Kidney tubule cell (primary cell): ENCODE measurements around the gene PMEPA1.

Experiments used
- DNase-seq: peaks from one replicate; pipeline ENCODE4 v3.0.0-alpha.2; 2018; ENCODE audit warnings: low spot score

The PMEPA1 gene

DNA sequence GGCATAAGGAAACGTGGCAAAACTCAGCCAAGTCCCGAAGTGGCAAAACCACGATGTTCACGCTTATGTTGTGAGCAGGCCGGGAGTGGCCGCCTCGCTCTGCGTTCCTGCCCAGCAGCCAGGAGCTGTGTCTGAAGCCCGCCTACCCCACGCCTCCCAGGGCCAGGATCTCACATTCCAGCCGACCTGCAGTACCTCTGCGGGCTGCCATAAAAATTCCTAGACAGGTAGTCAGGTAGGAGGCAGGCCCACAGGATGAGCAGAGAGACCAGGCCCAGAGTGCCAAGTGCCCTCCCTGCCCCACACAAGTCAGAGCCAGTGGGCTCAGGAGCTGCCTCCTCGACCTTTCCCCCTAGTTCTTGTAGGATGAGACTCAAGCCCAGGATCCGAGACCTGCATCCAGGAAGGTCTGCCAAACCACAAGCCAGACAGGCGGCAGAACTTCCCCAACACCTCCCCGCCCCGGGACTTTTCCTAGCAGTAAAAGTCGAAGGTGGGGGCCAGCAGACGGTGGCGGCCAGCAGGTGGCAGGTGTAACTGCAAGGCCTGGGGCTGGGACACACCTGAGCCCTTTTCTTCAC is 16.7 kb downstream of the PMEPA1 start:
- peak; percentile 100 for DNase-seq

DNA sequence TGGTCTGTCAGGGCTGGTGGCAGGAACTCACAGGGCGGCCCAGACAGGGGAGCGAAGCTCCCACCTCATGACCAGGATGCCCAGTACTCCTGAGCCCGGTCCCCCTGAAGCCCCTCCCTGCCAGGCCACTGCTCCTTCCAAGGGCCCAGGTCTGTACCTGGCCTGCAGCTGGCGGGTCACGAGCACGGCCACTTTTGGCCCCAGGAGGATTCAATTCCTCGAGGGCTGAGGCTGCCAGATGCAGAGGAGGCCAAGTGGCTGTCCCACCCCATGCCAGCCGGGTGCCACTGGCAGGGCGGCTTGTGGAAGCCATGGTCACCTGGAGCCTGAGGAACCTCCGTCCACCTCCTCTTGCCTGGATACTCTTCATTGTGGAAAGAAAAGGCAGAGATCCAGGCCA is 17.4 kb downstream of the PMEPA1 start:
- DNase-seq, result no peak

DNA sequence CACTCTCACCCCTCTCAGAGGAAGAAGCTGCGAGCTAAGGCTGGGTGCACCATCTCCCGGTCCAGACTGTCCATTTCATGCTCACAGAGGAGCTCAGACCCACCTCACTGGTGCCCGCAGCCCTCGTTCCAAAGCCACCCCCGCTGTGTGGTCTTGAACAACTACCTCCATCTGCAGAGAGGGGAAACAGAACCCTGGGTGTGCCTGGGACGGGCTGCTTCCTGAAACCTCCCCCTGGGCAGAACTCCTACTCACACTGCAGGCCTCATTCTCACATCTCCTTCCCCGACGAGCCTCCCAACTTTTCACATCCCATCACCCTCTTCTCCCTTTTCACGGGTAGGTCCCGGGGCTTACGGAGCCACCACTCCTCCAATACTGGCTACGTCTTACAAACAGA is 18.1 kb downstream of the PMEPA1 start:
- DNase-seq, result no peak

DNA sequence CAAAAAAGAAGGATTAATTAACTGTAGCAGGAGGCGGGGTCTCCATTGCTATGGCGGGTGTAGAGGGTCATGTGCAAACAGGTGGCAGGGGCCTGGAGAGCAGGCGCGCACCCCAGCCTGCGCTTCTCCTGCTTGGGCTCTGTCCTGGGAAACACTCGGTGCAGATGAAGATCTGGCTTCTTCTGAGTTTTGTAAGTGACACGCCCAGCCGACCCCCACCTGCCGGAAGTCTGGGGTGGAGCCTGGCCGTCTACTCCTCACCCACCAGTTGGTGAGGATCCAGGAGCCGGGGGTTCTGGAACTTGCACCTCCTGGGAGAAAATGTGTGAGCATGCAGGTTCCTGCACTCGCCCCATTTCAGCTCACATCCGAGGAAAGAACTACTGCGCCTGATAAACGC is 19.3 kb downstream of the PMEPA1 start:
- no peak for DNase-seq

DNA sequence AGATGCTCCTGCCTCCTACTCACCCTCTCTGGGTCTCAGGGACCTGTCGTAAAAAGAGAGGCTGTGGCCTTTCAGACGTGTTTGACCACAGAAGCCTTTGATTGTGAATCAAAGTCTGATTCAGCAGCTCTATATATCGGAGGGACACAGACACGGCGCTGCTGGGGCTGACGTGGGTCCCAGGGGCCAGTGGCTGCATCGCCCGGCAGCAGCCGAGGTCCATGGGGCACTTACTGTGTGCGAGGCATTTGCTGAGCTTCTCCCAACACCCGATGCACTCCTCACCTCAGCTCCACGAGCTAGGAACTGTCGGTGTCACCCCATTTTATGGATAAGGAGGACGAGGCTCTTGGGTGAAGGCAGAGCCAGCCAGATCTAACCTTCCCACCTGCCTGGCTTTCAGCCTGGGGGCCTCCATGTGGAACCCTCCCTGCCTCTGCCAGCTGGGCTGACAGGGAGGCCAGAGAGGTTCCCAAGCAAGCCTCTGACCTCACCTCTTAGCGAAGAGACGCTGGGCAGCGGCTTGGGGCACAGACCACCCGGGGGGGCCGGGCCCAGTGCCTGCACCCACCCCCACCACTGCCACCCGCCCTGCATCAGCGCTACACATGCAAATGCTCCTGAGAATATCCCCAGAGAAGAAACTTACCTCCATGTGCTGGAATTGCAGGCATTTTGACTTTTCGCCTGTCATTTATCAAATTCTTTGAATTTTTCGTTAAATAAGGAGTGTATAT is 19.9 kb downstream of the PMEPA1 start:
- no peak for DNase-seq

DNA sequence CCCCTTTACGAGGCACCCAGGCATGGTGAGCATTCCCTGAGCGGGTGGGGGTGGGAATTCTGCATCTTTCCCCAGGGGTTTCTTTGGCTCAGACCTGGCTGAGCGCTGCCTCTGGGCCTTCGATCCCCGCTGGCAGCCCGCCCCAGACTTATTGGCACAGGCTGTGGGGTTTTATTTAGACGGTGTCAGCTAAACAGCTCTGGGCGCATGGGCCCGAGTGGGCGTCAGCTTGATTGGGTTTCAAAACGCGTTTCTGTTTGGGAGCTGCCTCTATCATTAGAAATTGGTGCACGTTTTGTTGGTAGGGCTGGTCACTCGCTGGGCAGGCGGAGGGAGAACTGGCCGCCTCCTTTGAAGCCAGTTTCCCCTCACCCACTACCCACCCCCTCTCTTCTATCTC is 21.0 kb downstream of the PMEPA1 start:
- no peak for DNase-seq

DNA sequence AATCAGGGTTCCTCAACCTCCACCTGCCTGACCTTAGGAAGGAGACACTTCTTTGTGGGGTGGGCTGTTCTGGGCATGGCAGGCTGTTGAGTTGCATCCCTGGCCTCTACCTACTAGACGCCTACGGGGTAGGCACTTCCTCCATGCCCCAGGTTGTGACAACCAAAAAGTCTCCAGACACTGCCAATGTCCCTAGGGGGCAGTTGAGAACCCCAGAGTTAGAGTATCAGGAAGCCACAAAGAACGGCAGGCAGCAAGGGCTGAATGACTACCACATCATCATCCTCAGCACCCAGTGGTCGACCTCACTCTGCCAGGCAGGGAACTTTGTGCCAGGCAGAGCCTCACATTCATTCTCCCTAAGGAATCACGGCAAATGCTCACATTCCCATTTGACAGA is 21.5 kb downstream of the PMEPA1 start:
- DNase-seq, result no peak

DNA sequence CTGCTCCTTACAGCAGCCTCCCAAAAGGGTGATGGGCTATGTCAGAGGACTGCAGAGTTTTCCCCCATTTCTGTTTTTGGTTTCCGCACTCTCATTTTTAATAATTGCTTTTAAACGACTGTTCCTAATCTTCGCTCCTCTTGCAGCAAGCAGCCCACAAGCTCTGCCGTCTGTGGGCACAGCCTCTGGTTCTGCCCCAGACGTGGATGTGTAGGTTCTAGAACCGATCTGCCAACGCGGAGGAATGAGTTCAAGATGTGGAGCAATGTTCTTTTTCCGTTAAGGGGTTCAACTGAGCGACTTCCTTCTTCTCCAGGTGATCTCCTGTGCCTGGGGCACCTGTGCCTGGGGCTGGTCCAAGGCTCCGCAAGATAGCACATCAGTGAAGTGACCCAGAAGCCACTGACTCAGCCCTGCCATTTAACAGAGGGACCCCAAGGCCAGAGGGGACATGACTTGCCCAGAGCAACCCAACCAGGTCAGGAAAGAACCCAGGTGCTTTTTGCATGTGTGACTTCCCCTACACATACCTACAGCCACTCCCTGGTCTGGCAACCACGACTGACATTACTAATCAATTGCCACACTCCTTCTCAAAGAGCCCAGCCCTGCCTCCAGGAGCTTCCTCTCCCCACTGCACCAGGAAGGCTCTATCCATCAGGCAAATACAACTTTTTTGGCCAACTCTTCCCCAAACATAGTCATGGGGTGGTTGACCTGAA is 22.7 kb downstream of the PMEPA1 start:
- peak; percentile 80 for DNase-seq

DNA sequence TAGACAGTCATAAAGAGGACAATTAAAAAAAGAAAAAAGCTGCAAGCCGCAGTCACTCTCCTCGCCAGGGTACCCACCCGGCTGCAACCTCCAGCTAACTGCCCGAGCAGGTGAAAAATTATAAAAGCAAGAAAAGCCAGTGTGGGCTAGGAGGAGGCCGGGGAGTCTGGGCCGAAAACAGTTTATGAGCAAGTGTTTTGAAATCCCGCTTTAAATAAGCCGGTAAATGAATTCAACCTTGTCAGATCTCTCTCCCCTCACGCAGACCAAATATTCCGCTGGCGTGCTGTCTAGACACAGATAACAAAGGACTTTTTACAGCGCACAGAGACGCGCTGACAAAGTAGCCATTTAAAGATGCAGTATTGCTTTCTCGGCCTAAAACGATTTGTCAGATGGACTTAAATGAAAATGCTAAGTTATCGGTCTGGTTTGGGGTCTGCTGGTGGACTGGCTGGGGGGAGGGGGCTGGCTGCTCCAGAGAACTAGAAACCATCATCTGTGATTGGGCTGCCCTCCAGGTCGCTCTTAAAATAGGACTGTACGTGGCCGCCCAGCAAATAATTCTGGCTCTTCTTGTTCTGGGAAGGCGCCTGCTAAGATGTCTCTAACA is 24.6 kb downstream of the PMEPA1 start:
- DNase-seq, result no peak

DNA sequence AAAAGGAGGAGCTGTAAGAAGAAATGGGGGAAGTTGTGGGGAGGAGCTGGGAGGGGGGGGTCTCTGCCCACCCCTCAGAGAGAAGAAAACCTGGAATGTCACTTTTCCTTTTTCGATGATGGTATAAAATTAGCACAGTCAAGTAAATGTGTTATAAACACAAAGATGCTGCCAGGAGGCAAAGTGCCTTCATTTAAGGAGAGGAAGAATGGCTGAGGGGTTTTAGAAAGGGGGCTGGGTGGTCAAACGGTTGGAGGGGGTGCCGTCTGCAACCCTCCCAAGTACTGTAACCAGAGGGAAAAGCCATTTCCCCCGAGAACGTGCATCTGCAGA is 25.0 kb downstream of the PMEPA1 start:
- DNase-seq, result no peak

DNA sequence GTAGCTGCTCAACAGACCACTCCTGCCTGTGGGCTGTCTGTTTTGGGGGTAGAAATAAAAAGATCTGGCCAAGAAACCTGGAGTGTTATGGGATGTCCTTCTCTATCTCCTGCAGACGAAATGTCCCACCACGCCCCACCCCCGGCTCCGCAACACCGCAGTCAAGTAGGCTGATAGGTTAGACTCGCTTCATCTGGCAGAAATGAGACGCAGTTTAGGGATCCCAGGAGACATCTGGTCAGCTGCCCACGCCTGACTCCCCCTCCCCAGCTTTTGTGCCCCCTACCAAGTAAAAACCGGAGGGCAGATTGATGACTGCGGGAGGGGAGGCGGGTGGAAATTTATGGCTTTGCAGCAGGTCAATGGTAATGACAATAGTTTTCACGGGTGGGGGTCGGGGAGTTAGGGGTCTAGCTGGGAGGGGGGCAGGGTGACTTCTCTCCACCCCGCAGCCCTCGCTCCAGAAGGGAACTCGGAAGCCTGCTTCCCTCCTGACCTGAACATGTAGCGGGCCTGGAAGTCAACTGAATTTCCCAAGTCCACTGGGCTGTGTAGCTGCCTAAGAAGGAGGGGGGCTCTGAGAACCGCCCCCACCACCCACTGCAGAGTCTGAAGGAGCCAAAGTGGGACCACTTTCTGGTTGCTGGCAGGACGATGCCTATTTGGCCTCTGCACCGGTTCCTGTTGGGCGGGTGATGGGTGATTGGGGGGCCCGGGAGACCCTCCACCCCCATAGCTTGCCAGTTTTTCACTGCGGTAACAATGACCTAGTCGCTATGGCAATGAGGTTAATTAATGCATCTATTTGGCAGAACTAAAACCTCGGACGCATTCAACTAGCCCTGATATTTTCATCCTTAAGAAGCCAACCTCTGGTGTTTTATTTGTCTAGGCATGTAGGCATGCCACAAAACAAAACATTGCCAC is 25.7 kb downstream of the PMEPA1 start:
- DNase-seq, result no peak

DNA sequence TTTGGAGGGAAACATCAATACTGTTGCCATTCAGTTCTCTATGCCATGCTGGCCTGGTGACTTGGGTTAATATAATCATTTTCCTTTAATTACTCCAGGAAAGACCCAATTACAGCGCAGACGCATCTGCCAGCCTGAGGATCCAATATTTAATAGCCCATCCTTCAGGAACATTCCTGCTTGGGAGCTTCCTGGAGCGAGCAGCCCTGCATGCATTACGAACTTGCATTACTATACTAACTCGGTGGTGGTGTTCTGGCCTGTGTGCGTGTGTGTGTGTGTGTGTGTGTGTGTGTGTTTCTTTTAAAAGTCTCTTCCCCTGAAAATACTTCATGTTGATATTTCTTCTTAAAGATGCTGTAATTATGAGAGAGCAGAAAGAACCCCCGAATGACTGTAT is 26.5 kb downstream of the PMEPA1 start:
- DNase-seq, result no peak

DNA sequence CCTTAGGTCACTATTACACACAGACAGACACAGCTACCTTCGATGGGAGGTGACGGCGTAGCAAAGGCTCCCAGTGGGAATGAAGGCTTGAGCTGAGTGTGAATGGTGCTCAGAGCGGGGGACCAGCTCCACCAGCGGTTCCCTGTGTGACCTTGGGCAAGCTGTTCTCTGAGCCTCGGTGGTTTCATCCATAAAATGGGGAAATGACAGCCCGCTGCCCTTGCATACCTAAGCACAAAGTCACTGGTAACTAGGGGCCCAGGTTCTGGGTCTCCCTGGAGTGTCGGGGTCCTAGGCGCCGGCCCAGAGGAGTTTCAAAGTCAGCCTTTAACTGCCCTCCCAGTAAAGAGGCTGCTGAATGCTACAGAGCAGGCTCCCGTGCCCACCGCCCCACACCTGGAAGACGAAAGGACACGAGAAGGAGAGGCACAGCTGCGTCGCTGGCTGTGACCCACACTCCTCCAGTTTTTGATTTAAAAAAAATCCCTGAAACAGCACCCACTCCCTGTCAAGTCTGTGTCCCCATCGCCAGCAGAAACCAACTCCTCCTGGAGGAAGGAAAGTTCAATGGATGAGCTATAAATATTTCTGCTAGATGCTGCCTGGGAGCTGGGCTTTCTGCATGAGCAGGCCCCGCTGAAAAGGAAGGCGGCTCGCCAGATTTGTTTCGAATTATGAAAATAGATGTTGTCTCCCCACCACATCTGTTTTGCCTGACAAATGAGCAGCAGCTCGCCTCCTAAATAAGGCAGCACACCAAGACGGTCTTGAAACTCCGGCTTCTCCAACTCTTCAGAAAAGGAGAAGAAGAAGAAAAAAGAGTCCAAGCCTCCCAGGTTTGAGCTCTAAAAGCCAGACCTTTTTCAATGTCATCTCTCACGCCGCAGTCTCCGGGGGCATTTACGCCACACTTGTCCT is 27.4 kb downstream of the PMEPA1 start:
- no peak for DNase-seq

DNA sequence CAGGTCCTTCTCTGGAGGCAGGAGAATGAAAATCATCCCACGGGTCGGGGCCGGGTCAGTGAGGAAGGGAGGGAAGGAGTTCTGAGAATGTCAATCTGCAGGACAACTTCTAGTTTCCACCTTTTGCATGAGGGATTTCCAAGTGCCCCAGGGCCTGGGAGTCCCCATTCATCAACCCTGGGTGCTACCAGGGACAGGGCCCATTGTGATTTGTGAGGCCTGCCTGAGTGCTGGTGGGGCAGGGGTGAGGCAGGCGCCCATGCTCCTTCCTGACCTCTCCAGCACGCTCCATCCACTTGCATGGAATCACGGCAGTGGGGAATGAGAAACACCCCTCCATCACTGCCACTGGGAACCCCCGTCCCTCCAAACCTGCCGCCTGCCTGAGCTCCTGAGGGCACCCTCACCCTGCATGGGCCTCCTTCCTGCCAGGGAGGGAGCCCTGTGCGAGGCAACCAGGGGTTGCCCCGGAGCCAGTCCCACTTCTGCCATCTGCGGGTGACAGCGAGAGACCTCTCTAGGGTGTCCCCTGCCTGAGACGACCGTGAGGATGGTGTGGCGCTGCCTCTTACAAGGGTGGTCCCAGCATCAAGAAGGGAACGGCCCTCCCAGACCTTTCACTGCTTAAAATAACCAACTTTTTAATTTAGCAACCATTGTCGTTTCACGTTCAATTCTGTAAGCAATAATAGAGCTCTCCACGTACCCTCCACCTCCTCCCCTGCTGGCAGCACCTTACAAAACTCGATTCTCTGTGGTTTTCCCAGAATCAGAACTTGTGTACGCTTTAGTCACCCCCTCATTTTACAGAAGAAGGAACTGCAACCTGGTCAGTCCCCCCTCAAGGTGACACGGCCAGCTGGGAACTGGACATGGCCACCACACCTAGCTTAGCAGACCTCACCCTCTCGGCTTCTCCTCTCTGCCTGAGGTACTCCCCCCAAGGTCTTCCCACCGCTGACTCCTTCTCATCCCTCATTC is 28.6 kb downstream of the PMEPA1 start:
- no peak for DNase-seq

DNA sequence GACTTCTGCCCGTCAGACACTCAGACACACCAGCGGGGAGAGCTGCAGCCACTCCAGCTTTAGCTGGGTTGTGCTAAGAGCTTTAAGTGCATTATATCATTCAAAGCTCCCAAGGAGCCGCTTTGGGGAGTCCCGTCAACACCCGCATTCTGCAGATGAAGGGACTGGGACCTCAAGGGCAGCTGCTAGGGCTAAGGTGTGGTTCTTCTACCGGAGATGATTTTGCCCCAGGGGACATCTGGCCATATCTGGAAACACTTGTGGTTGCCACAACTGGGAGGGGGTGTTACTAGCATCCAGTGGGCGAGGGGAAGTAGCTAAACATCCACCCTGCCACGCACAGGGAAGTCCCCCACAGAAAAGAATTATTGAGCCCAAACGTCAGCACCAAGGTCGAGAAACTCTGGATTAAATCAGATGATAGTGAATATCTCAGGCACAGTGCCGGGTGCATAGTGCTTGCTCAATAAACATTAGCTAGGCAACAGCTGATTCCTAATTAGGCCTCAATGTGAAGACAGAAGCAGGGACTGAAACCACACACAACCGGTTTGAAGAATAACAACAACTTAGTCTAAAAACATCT is 29.6 kb downstream of the PMEPA1 start:
- DNase-seq, result no peak

DNA sequence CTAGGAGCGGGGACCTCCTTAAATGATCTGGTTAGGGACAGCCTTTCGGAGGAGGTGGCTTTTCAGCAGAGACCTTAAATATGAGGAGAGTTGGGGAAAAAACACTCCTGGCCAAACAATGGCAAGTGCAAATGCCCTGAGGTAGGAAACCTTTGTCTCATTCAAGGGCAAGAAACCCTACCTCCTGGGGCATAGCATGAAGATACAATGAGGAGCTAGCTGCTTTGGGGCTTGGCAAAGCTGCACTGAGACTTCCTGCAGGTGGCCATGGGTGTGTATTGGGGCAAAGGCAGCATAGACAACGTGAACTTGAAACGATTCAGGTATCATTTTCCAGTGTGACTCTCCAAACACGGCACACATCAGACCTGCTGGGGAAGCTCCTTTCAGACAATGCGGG is 30.7 kb downstream of the PMEPA1 start:
- no peak for DNase-seq

DNA sequence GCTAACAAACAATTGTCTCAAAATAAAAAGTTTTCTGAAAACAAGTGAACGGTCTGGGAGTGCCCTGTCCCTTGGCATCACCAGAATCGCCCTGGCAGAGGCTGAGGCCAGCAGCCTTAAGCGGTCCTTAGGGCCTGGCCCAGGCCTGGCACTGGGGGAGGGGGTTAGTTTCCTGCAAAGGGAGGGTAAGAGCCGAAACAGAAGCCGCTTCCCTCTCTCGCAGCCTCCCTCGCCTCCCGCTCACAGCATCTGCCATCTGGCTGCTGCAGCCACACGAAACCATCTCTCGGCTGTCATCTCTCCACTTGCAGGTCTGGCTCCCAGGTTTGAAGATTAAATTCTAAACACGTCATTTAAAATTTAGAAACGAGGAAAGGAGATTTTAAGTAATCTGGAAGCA is 31.5 kb downstream of the PMEPA1 start:
- DNase-seq, result no peak

DNA sequence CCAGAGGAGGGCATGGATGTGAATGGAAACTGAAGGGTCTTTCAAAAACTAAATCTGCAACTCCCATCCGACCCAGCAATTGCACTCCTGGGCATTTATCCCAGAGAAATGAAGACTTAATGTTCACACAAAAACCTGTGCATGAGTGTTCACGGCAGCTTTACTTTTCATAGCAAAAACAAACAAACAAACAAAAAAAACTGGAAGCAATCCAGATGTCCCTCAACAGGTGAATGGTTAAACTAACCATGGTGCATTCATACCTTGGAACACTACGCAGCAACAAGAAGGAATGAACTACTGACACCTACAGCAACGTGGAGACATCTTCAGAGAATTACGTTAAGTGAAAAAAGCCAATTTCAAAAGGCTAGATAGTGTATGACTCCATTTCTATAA is 32.2 kb downstream of the PMEPA1 start:
- DNase-seq, result no peak
